HG03378 (cell line): ENCODE data around the gene TBL1X.

Source experiments
- ATAC-seq: cut with Tn5 transposase; IDR thresholded peaks from one replicate; pipeline ENCODE4 v1.9.1; 2021; ENCODE audit warnings: mild to moderate bottlenecking, moderate library complexity; ENCODE audit not compliant: unreplicated experiment

Gene TBL1X

DNA sequence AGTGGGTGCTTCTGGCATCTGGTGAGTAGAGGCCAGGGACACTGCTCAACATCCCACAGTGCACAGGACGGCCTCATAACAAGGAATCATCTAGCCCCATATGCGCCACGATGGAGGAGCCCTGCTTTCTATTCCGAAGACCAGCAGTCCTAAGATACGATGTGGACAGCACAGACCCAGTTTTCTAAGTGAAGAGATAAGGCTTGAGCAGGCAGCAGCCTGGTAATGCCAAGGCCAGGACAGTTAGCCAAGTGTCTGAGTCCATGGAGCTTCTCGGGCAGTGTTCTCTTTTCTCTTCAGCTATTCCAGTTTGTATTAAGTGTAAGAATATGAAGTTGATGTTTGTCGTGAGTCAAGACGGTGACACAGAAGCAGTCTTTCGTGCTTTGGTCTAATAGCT is 112.7 kb downstream of the TBL1X start:
- ATAC-seq, result no peak

GRCh38 chrX:9578083-9578779 is 113.4 kb downstream of the TBL1X start:
- no peak for ATAC-seq

GRCh38 chrX:9581771-9582385 is 117.0 kb downstream of the TBL1X start:
- no peak for ATAC-seq

DNA sequence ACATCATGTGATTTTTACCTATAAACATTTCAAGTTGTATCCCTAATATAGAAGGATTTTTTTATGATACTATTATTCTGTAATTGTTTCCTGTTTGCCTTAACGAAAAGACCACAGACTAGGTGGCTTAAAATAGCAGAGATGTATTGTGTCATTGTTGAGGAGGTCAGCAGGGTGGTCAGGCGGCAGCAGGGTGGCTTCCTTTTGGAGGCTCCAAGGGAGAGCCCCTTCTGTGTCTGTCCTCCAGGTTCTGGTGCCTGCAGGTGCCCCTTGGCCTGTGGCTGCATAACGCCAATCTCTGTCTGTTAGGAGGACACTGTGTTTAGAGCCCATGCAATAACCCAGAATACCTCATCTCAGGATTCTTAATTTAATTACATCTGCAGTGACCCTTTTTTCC is 118.1 kb downstream of the TBL1X start:
- no peak for ATAC-seq

DNA sequence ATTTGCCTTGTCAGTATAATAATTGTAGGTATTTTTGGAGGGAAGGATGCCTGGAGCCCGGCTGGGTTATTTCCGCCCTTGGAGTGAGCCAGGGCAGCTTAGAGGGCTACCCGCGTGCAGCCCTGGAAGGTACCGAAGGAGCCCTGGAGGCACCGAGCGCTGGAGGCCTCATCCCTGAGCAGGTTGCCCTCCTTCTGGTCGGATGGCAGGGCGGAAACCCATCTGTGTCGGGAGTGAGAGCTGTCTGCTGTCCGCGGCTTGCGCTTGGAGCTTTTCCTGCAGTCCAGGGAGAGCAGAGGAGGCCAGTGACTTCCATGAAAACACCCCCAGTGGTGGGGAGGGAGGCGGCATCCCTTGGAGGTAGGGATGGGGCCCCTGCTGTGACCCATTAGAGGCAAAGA is 122.1 kb downstream of the TBL1X start:
- no peak for ATAC-seq

- no peak for ATAC-seq
Observed at GRCh38 chrX:9587642-9588041, 122.8 kb downstream of the TBL1X start.

DNA sequence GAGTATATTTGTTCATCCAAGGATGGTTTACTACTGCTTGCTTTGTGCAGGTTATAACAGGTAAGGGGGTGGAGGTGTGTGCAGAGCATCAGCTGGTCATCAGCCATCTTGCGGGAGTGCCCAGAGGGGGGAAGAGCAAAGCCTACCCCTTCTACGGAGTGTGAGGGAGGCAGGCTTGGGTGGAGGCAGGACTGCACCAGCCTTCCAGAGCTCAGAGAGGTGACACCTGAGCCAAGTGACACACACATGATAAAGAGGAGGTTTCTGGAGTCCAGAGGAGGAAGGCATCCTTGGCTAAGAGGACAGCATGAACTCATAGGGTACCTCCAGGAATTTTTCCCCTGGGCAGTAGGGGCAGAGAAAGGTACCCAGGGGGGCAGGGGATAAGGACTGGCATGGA is 126.6 kb downstream of the TBL1X start:
- ATAC-seq, result no peak

DNA sequence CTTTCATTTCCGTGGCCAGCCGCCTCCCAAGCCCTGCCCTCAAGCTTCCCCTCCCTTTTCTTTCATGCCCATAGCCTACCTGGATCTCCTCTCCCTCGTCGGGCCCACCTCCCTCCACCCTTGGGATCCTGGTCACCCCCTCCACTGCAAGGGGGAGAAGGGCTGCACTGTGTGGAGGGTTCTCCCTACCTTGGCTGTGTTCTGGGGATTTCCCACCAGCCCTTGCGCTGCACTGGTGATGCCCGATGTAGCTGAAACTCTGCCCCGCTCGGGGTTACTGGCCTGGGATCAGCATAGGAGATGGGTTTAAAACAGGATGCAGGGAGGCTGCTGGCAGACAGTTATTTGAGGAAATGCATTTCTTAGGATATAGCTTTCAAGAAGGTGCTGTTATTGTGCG is 128.9 kb downstream of the TBL1X start:
- no peak for ATAC-seq

DNA sequence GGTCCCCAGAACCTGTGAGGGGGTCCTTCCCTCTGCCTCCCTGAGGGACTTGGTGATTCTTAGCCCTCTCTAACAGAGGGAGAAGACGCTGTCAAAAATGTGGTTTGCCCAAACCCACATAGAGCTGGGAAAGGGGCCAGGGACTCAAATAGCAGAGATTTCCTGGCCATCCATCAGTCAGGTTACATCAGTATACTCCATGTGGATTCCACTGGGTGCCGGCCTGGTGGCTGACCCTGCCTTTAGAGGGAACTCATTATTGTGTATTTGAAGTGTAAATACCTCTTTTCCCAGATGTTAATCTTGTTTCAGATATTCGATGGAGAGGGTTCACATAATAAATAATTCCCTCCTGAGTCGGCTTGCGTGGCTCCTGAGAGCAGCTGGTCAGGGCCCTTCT is 130.3 kb downstream of the TBL1X start:
- no peak for ATAC-seq

DNA sequence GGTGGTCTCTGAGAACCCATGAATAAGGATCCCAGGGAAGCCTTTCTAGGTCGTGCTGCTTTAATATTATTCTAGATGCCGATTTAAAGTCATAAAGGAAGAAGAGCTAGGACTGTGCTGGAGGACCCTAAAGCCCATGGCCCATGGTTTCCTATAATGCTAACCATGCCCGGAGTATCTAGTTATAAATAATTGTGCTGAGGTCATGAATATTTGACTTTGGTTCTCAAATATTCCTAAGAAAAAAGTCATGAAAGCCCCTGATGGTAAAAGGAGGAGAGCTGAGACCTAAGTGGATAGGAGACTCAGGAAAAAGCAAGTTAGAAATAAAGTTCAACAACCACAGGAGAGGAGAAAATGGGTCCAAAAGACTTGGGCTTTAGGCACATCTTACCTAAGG is 132.0 kb downstream of the TBL1X start:
- ATAC-seq, result no peak

DNA sequence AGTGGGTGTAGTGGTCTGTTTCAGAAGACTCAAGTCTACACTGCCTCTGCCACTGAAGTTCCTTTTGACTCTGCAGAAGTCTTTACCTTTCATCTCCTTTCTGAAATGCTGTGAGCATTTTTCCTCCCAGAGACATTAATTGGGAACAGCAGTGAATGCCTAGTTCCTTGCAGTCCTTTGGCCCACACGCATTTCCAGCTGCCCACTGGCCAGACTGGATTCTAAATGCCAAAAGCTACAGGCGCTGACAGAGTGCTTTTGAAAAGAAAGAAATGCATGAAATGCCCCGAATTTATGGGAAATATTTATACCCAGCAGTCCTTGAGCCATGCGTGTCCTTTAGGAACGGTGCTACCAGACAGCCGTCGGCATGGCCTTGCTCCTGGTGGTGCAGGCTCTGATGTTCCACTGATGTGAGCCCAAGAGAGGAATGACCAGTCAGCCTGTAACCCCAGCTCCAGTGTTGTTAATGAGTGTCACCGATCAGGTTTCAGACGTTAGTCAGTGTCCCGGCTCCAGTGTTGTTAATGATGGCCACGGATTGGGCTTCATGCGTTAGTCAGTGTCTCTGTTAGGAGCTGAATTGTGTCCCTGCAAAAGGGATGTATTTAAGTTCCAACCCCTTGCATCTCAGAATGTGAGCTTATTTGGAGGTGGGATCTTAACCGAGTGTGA is 132.6 kb downstream of the TBL1X start:
- ATAC-seq, result no peak

GRCh38 chrX:9598344-9598743 is 133.5 kb downstream of the TBL1X start:
- ATAC-seq, result no peak

- no peak for ATAC-seq
Observed at GRCh38 chrX:9604111-9604907, 139.5 kb downstream of the TBL1X start.

DNA sequence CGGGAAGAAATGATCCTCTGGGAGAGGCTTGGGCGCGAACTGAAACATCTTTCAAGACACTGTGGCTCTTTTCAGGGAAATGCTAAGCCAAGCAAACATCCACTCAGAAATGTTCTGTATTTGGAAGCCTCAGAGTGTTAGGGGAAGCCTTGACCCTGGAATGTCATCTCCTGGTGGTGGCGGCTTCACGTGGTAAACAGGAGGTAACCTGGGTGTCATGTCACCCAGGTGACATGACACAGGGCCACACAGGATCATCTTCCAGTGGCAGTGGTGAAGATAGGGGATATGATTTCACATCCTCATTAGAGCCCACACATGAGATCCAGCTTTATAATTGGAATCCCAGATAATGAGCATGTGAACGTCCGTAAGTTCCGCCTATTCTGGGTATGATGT is 140.0 kb downstream of the TBL1X start:
- no peak for ATAC-seq

- ATAC-seq, result no peak
Observed at GRCh38 chrX:9605484-9605883, 140.6 kb downstream of the TBL1X start.

DNA sequence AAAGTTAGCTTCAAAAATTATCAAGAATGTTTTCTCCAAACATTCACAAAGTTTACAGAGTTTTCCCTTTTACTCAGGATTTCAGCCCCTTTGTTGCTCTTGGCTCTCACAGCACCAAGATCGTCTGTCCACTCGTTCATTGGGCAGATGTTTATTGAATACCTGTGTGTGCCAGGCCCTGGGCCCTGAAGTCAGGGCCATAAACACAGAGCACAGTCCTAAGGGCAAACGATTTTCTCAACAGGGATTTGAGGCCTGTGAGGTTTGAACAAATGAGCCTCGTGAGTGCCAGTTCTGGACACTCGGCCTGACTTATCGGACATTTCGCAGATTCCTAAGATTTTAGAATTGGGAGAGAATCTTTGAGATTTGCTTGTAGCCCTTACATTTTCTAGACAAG is 142.1 kb downstream of the TBL1X start:
- ATAC-seq, result no peak

GRCh38 chrX:9609499-9609898 is 144.6 kb downstream of the TBL1X start:
- no peak for ATAC-seq

DNA sequence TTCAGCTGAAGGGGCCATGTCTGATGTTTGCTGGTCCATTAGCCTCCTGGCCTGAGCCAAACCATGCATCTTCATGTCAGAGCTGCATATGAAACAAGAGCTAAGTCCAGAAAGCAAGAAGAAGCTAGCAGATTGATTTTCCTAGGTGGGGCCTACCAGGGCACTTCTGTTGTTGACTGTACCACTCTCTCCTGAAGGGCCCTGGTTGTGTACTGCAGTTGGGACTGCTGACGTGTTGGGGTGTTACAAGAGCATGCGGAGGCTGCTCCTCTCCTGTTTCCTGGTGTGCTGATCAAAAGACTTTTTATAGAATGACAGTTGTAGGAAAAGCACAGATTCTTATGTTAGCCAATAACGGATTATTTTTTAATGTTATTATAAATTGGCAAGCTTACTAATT is 145.1 kb downstream of the TBL1X start:
- no peak for ATAC-seq

DNA sequence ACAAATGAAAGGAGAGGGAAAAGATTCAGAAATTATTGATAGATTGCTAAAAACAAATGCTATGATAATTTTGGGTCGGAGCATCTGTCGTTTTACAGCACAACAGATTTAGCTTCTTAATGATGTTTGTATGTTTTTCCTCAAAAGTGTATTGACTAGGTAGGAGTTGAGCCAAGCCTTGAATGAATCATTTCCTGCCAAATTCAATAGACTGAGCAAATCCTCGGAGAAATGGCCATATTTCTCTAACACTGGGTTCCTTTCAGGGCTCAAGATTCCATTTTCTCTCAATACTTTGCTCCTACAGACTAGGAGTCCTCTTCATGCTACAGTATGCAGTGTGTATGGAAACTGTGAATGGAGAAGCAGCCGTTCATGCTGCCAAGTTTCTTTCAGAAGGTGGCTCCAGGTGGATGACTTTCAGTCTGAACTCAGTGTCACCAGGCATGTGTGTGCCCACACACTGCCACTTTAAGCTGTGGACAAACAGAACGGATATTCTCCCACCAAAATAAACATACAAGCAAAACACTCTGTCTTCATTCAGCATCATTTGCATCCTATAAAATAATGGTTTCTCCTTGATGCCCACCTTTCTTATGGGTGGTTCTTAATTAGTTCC is 146.0 kb downstream of the TBL1X start:
- no peak for ATAC-seq

- ATAC-seq, result no peak
Observed at GRCh38 chrX:9611436-9612145, 146.7 kb downstream of the TBL1X start.

GRCh38 chrX:9612146-9612505 is 147.3 kb downstream of the TBL1X start:
- ATAC-seq, result no peak
